A549 (cell line): Measurements from ENCODE around the gene TARP.

Source experiments
- ATAC-seq, 2 experiments: fragments of 200-7000 bp in 1 of 2; fragments of >200 bp in 1 of 2; cut with Nextera tagmentation in 1 of 2; cut with Tn5 transposase in 1 of 2; 3 replicates each; pipeline versions ENCODE4 v1.8.0 to v1.9.1; 2018 to 2020; ENCODE audit warnings: mild to moderate bottlenecking in 1 of 2, moderate library complexity in 1 of 2
- CTCF ChIA-PET: fragments of 300-600 bp; sonication (Branson Sonifier 250); formaldehyde crosslinking; extraction: SDS; loops from one replicate; lab custom pipeline; 2021; ENCODE audit warnings: antibody characterized with exemption, inconsistent platforms; lab: Yijun Ruan, JAX
- POLR2A ChIA-PET: fragments of 350-600 bp; formaldehyde crosslinking; extraction: SDS; loops from one replicate; lab custom pipeline; 2021; ENCODE audit warnings: antibody characterized with exemption, inconsistent platforms; lab: Yijun Ruan, JAX
- DNase-seq, 2 experiments: peaks; one replicate each; pipeline versions ENCODE4 v3.0.0 to v3.0.0-alpha.2; 2011 to 2016; ENCODE audit warnings: low read depth in 1 of 2, low spot score in 1 of 2
- FAIRE-seq: peaks from 2 replicates; lab custom pipeline; 2011; peaks lifted over from hg19 to GRCh38; lab: Jason Lieb, UNC
- H3K27ac ChIP-seq, 2 experiments: fragments of >200 bp; sonication (Bioruptor Twin); formaldehyde crosslinking; 3 replicates each; pipeline ENCODE4 v1.5.1; 2016 to 2017
- H3K4me1 ChIP-seq: fragments of >200 bp; sonication (Bioruptor Twin); formaldehyde crosslinking; 3 replicates; pipeline ENCODE4 v1.6.1; 2016
- H3K4me2 ChIP-seq: fragments of >200 bp; sonication (Bioruptor Twin); formaldehyde crosslinking; 3 replicates; pipeline ENCODE4 v1.6.1; 2016
- H3K4me3 ChIP-seq: fragments of >200 bp; sonication (Bioruptor Twin); formaldehyde crosslinking; 3 replicates; pipeline ENCODE4 v1.5.1; 2016
- H3K9me3 ChIP-seq: fragments of >200 bp; sonication (Bioruptor Twin); formaldehyde crosslinking; 3 replicates; pipeline ENCODE4 v1.6.1; 2016
- BCL3 ChIP-seq: fragments of >200 bp; sonication (Bioruptor Twin); formaldehyde crosslinking; IDR thresholded peaks from 3 replicates; pipeline ENCODE4 v1.6.1; 2016
- BHLHE40 ChIP-seq: IDR thresholded peaks from 2 replicates; pipeline ENCODE4 v1.6.1; 2012; ENCODE audit warnings: low read depth, low read length, inconsistent platforms
- EHF ChIP-seq: fragments of 250-450 bp; sonication (Bioruptor Pico); IDR thresholded peaks from 2 replicates; pipeline ENCODE4 v1.5.0; 2020; ENCODE audit warnings: mild to moderate bottlenecking
- ESRRA ChIP-seq: fragments of 150-350 bp; IDR thresholded peaks from 2 replicates; pipeline ENCODE4 v1.6.1; 2014; ENCODE audit warnings: mild to moderate bottlenecking, low read length, borderline replicate concordance
- FOSB ChIP-seq: fragments of 250-450 bp; sonication (Bioruptor Pico); IDR thresholded peaks from 2 replicates; pipeline ENCODE4 v1.5.0; 2020; ENCODE audit warnings: mild to moderate bottlenecking, moderate library complexity
- FOXS1 ChIP-seq: fragments of 250-450 bp; sonication (Bioruptor Pico); IDR thresholded peaks from 2 replicates; pipeline ENCODE4 v1.5.0; 2020; ENCODE audit warnings: mild to moderate bottlenecking, moderate library complexity
- GATA3 ChIP-seq: IDR thresholded peaks from 2 replicates; pipeline ENCODE4 v1.6.1; 2012; ENCODE audit warnings: borderline replicate concordance
- HDAC2 ChIP-seq: fragments of 200-600 bp; sonication (generic); IDR thresholded peaks from 2 replicates; pipeline ENCODE4 v1.6.1; 2016
- HEYL ChIP-seq: fragments of 250-450 bp; sonication (Bioruptor Pico); IDR thresholded peaks from 2 replicates; pipeline ENCODE4 v1.8.0; 2021; ENCODE audit warnings: mild to moderate bottlenecking, moderate library complexity
- KDM5A ChIP-seq: fragments of 200-600 bp; sonication (generic); IDR thresholded peaks from 2 replicates; pipeline ENCODE4 v1.6.1; 2016; ENCODE audit warnings: antibody characterized with exemption, mild to moderate bottlenecking
- MAFK ChIP-seq: fragments of 450-650 bp; IDR thresholded peaks from 2 replicates; pipeline ENCODE4 v1.6.1; 2014; ENCODE audit not compliant: partially characterized antibody
- MAZ ChIP-seq: fragments of 150-350 bp; IDR thresholded peaks from 2 replicates; pipeline ENCODE4 v1.6.1; 2014; ENCODE audit warnings: antibody characterized with exemption, low read depth, low read length, borderline replicate concordance
- NFE2L2 ChIP-seq: fragments of 150-350 bp; conservative IDR thresholded peaks from 2 replicates; pipeline ENCODE4 v1.6.1; 2014; ENCODE audit warnings: low read length
- POLR2A ChIP-seq: IDR thresholded peaks from 2 replicates; pipeline ENCODE4 v1.6.1; 2012; ENCODE audit warnings: mild to moderate bottlenecking, low read length
- POLR2AphosphoS2 ChIP-seq: conservative IDR thresholded peaks from 2 replicates; pipeline ENCODE4 v1.6.1; 2012; ENCODE audit warnings: low read length, improper control_type of control experiment, inconsistent platforms
- RAD21 ChIP-seq, 2 experiments: fragments of >200 bp in 1 of 2; sonication (Bioruptor Twin) in 1 of 2; formaldehyde crosslinking in 1 of 2; IDR thresholded peaks in 1 of 2; conservative IDR thresholded peaks in 1 of 2; 2 replicates in 1 of 2; 3 replicates in 1 of 2; pipeline ENCODE4 v1.6.1; 2012 to 2018; ENCODE audit warnings: inconsistent platforms in 1 of 2
- RCOR1 ChIP-seq: fragments of 150-350 bp; IDR thresholded peaks from 2 replicates; pipeline ENCODE4 v1.6.1; 2014; ENCODE audit warnings: antibody characterized with exemption, low read length, low read depth
- SMC3 ChIP-seq: fragments of >200 bp; sonication (Bioruptor Twin); formaldehyde crosslinking; IDR thresholded peaks from 3 replicates; pipeline ENCODE4 v1.6.1; 2018; ENCODE audit warnings: inconsistent platforms
- TFCP2L1 ChIP-seq: fragments of 250-450 bp; sonication (Bioruptor Pico); IDR thresholded peaks from 2 replicates; pipeline ENCODE4 v1.5.0; 2021; ENCODE audit warnings: mild to moderate bottlenecking
- USF2 ChIP-seq: fragments of 450-650 bp; IDR thresholded peaks from 2 replicates; pipeline ENCODE4 v1.6.1; 2014; ENCODE audit warnings: antibody characterized with exemption
- WGBS: methylation state at CpG from one replicate; pipeline ENCODE4 v1.1.6; 2017; ENCODE audit errors: missing lambda C conversion rate; 5-methylcytosine and 5-hydroxymethylcytosine counted together
- TF ChIP-seq, protein P1 (sequence below): IDR thresholded peaks from 2 replicates; pipeline ENCODE4 v1.6.1; 2012; ENCODE audit warnings: low read depth, borderline replicate concordance
- TF ChIP-seq, protein P2 (sequence below): IDR thresholded peaks from 2 replicates; pipeline ENCODE4 v1.6.1; 2012
- TF ChIP-seq, protein P3 (sequence below): fragments of >200 bp; sonication (Bioruptor Twin); formaldehyde crosslinking; IDR thresholded peaks from 3 replicates; pipeline ENCODE4 v1.5.1; 2016

Gene TARP

GRCh38 chr7:38284553-38284952 lies 11.1 kb upstream of the TARP start:
- H3K4me2 ChIP-seq = no peak overlapping the region
- TF ChIP-seq FOXS1 (CRISPR knock-in tag) (no peak), MAZ (no peak), RCOR1 (no peak), BHLHE40 (no peak), POLR2AphosphoS2 (no peak), GATA3 (no peak), SMC3 (no peak), NFE2L2 (no peak), MAFK (no peak), HEYL (CRISPR knock-in tag) (no peak)
- TF ChIP-seq, protein P1, sequence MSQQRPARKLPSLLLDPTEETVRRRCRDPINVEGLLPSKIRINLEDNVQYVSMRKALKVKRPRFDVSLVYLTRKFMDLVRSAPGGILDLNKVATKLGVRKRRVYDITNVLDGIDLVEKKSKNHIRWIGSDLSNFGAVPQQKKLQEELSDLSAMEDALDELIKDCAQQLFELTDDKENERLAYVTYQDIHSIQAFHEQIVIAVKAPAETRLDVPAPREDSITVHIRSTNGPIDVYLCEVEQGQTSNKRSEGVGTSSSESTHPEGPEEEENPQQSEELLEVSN = no peak
- TF ChIP-seq, protein P2, sequence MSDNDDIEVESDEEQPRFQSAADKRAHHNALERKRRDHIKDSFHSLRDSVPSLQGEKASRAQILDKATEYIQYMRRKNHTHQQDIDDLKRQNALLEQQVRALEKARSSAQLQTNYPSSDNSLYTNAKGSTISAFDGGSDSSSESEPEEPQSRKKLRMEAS = no peak
- H3K9me3 ChIP-seq = no peaks in the 10 kb centered on the region
- H3K4me3 ChIP-seq = no peak overlapping the region
- ChIA-PET POLR2A (no interaction called here), CTCF (no interaction called here)
- no peak for DNase-seq
- ATAC-seq = no peak
- H3K27ac ChIP-seq = no peak overlapping the region
- WGBS = 63% methylated on average over 8 of the region's 8 CpGs
- FAIRE-seq = no peak
- no peaks in the 10 kb centered on the region for H3K4me1 ChIP-seq

DNA sequence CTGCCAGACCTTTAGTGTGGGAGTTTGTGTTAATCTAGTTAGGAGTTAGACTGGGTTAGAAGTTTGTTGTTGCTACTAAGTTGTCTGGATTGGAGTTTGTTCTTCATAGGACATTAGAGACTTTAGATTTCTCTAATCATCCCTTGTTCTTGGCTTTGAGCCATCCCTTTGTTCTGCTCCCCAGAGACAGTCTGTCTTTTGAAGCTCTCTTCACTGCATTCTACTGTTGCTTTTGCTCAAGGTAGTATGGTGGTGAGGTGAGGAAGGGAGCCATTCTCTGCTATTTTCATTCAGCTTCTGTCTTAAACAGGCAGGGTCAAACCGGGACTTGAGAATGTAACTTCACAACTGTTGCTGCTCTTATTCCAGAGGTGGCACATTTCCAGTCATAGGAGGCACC lies 10.4 kb upstream of the TARP start:
- peak in 1 of 2 experiments; percentile 23; a peak in 1 of 6 replicates for ATAC-seq
- DNase-seq = no peak
- no peak overlapping the region for H3K4me2 ChIP-seq
- TF ChIP-seq POLR2A = no peak
- TF ChIP-seq FOXS1 (CRISPR knock-in tag) = no peak
- no peak for TF ChIP-seq KDM5A
- TF ChIP-seq ESRRA = no peak
- TF ChIP-seq FOSB (CRISPR knock-in tag) = no peak
- no peak for TF ChIP-seq HDAC2
- TF ChIP-seq, protein P2 = no peak
- no peak for TF ChIP-seq BCL3
- TF ChIP-seq USF2 = no peak
- TF ChIP-seq, protein P3, sequence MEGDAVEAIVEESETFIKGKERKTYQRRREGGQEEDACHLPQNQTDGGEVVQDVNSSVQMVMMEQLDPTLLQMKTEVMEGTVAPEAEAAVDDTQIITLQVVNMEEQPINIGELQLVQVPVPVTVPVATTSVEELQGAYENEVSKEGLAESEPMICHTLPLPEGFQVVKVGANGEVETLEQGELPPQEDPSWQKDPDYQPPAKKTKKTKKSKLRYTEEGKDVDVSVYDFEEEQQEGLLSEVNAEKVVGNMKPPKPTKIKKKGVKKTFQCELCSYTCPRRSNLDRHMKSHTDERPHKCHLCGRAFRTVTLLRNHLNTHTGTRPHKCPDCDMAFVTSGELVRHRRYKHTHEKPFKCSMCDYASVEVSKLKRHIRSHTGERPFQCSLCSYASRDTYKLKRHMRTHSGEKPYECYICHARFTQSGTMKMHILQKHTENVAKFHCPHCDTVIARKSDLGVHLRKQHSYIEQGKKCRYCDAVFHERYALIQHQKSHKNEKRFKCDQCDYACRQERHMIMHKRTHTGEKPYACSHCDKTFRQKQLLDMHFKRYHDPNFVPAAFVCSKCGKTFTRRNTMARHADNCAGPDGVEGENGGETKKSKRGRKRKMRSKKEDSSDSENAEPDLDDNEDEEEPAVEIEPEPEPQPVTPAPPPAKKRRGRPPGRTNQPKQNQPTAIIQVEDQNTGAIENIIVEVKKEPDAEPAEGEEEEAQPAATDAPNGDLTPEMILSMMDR = no peak
- no peak for TF ChIP-seq TFCP2L1 (CRISPR knock-in tag)
- no peak for TF ChIP-seq MAZ
- no peak for TF ChIP-seq RAD21 (conservative IDR thresholded peaks at IDR 0.05 in 1 of 2, IDR thresholded peaks at IDR 0.05 in 1 of 2)
- no peak for TF ChIP-seq EHF
- no peak for TF ChIP-seq RCOR1
- WGBS = 6% methylated on average over 1 of the region's 1 CpG
- ChIA-PET POLR2A (no interaction called here), CTCF (no interaction called here)
- no peak for FAIRE-seq
- no peak overlapping the region for H3K4me3 ChIP-seq
- no peaks in the 10 kb centered on the region for H3K4me1 ChIP-seq
- no peaks in the 10 kb centered on the region for H3K9me3 ChIP-seq
- no peak overlapping the region for H3K27ac ChIP-seq
